HEK293 (cell line): ENCODE data around the gene NET1.

Source experiments
- CTCF ChIP-seq: fragments of 450-650 bp; formaldehyde crosslinking; IDR thresholded peaks from 2 replicates; pipeline ENCODE4 v1.5.1; 2016; ENCODE audit warnings: missing biosample characterization, missing genetic modification characterization
- KLF1 ChIP-seq: fragments of 450-650 bp; formaldehyde crosslinking; IDR thresholded peaks from 2 replicates; pipeline ENCODE4 v1.5.1; 2016; ENCODE audit warnings: missing biosample characterization, missing genetic modification characterization
- PBX3 ChIP-seq: sonication (generic); formaldehyde crosslinking; IDR thresholded peaks from 2 replicates; pipeline ENCODE4 v1.8.1; 2022; ENCODE audit warnings: mild to moderate bottlenecking, moderate library complexity, missing genetic modification reagents
- PRDM10 ChIP-seq: fragments of 450-650 bp; formaldehyde crosslinking; IDR thresholded peaks from 2 replicates; pipeline ENCODE4 v1.5.1; 2016; ENCODE audit warnings: missing biosample characterization, missing genetic modification characterization
- SCRT2 ChIP-seq: fragments of 450-650 bp; formaldehyde crosslinking; IDR thresholded peaks from 2 replicates; pipeline ENCODE4 v1.5.1; 2016; ENCODE audit warnings: missing biosample characterization, missing genetic modification characterization
- ZBTB10 ChIP-seq: fragments of 450-650 bp; formaldehyde crosslinking; IDR thresholded peaks from 2 replicates; pipeline ENCODE4 v1.5.1; 2016; ENCODE audit warnings: missing biosample characterization, missing genetic modification characterization
- ZFP37 ChIP-seq: fragments of 450-650 bp; formaldehyde crosslinking; IDR thresholded peaks from 2 replicates; pipeline ENCODE4 v1.5.1; 2016; ENCODE audit warnings: missing biosample characterization, missing genetic modification characterization
- ZNF140 ChIP-seq: fragments of 450-650 bp; formaldehyde crosslinking; IDR thresholded peaks from 2 replicates; pipeline ENCODE4 v1.5.1; 2016; ENCODE audit warnings: missing biosample characterization, missing genetic modification characterization
- ZNF155 ChIP-seq: fragments of 450-650 bp; formaldehyde crosslinking; IDR thresholded peaks from 2 replicates; pipeline ENCODE4 v1.5.1; 2016; ENCODE audit warnings: missing biosample characterization, missing genetic modification characterization
- ZNF169 ChIP-seq: fragments of 450-650 bp; formaldehyde crosslinking; IDR thresholded peaks from 2 replicates; pipeline ENCODE4 v1.5.1; 2016; ENCODE audit warnings: missing biosample characterization, missing genetic modification characterization
- ZNF2 ChIP-seq: fragments of 450-650 bp; formaldehyde crosslinking; IDR thresholded peaks from 2 replicates; pipeline ENCODE4 v1.5.1; 2016; ENCODE audit warnings: missing biosample characterization, missing genetic modification characterization
- ZNF202 ChIP-seq: fragments of 450-650 bp; formaldehyde crosslinking; IDR thresholded peaks from 2 replicates; pipeline ENCODE4 v1.5.1; 2016; ENCODE audit warnings: missing biosample characterization, missing genetic modification characterization, borderline replicate concordance
- ZNF221 ChIP-seq: fragments of 450-650 bp; formaldehyde crosslinking; IDR thresholded peaks from 2 replicates; pipeline ENCODE4 v1.5.1; 2017; ENCODE audit warnings: missing biosample characterization, missing genetic modification characterization, borderline replicate concordance
- ZNF223 ChIP-seq: fragments of 450-650 bp; formaldehyde crosslinking; IDR thresholded peaks from 2 replicates; pipeline ENCODE4 v1.5.1; 2016; ENCODE audit warnings: missing biosample characterization, missing genetic modification characterization
- ZNF354C ChIP-seq: fragments of 450-650 bp; formaldehyde crosslinking; IDR thresholded peaks from 2 replicates; pipeline ENCODE4 v1.5.1; 2016; ENCODE audit warnings: missing biosample characterization, missing genetic modification characterization, low read depth, borderline replicate concordance
- ZNF473 ChIP-seq: fragments of 450-650 bp; formaldehyde crosslinking; IDR thresholded peaks from 2 replicates; pipeline ENCODE4 v1.5.1; 2017; ENCODE audit warnings: missing biosample characterization, missing genetic modification characterization
- ZNF488 ChIP-seq: fragments of 450-650 bp; formaldehyde crosslinking; IDR thresholded peaks from 2 replicates; pipeline ENCODE4 v1.5.1; 2016; ENCODE audit warnings: missing biosample characterization, missing genetic modification characterization
- ZNF585B ChIP-seq: fragments of 450-650 bp; formaldehyde crosslinking; IDR thresholded peaks from 2 replicates; pipeline ENCODE4 v1.5.1; 2016; ENCODE audit warnings: missing biosample characterization, missing genetic modification characterization
- ZNF664 ChIP-seq: fragments of 450-650 bp; formaldehyde crosslinking; IDR thresholded peaks from 2 replicates; pipeline ENCODE4 v1.5.1; 2016; ENCODE audit warnings: missing biosample characterization, missing genetic modification characterization
- ZNF670 ChIP-seq: fragments of 450-650 bp; formaldehyde crosslinking; IDR thresholded peaks from 2 replicates; pipeline ENCODE4 v1.5.1; 2016; ENCODE audit warnings: missing biosample characterization, missing genetic modification characterization, low read depth
- ZNF677 ChIP-seq: fragments of 450-650 bp; IDR thresholded peaks from 2 replicates; pipeline ENCODE4 v1.5.0; 2018; ENCODE audit warnings: missing biosample characterization, mild to moderate bottlenecking, missing genetic modification characterization, moderate library complexity
- ZNF792 ChIP-seq: fragments of 450-650 bp; formaldehyde crosslinking; IDR thresholded peaks from 2 replicates; pipeline ENCODE4 v1.5.1; 2016; ENCODE audit warnings: missing biosample characterization, missing genetic modification characterization
- ZSCAN16 ChIP-seq: fragments of 450-650 bp; formaldehyde crosslinking; IDR thresholded peaks from 2 replicates; pipeline ENCODE4 v1.5.1; 2016; ENCODE audit warnings: missing biosample characterization, missing genetic modification characterization
- TF ChIP-seq, protein P1 (sequence below): fragments of 450-650 bp; formaldehyde crosslinking; IDR thresholded peaks from 2 replicates; pipeline ENCODE4 v1.5.1; 2016; ENCODE audit warnings: missing biosample characterization, missing genetic modification characterization
- TF ChIP-seq, protein P2 (sequence below): fragments of 450-650 bp; formaldehyde crosslinking; conservative IDR thresholded peaks from 2 replicates; pipeline ENCODE4 v1.5.1; 2016; ENCODE audit warnings: low read depth, missing biosample characterization, missing genetic modification characterization

NET1 gene

DNA sequence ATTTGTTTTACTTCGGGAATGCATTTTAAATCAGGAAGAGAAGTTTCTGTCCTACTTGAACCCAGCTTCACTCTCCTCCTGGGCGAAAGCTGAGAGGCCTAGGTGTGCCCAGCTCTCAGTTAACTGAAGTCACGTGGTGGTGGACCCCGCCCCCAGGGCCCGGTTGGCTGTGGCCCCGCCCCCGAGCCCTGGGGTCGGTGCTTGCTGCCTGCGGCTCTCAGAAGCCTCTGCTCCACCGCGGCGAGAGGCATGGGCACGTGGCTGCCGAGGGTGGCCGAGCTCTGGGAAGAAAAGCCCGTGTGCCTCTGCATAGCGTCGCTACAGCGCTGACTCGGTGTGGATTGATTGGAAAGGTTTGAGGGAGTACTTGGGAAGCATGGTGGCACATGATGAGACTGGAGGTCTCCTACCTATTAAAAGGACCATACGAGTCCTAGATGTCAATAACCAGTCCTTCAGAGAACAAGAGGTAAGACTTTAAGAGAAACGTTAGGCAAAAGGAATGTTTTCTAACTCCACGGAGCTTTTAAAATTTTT lies 34.1 kb downstream of the NET1 start (continued):
- TF ChIP-seq, protein P1, sequence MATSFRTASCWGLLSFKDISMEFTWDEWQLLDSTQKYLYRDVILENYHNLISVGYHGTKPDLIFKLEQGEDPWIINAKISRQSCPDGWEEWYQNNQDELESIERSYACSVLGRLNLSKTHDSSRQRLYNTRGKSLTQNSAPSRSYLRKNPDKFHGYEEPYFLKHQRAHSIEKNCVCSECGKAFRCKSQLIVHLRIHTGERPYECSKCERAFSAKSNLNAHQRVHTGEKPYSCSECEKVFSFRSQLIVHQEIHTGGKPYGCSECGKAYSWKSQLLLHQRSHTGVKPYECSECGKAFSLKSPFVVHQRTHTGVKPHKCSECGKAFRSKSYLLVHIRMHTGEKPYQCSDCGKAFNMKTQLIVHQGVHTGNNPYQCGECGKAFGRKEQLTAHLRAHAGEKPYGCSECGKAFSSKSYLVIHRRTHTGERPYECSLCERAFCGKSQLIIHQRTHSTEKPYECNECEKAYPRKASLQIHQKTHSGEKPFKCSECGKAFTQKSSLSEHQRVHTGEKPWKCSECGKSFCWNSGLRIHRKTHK = no peak
- TF ChIP-seq ZFP37 (tag by site-specific recombination) = 0 out of 2 replicates have a peak, but pooled peaks have one; percentile 65
- no peak for TF ChIP-seq PRDM10 (tag by site-specific recombination)
- no peak for TF ChIP-seq ZNF202
- no peak for TF ChIP-seq ZNF488 (tag by site-specific recombination)
- TF ChIP-seq ZNF792 (tag by site-specific recombination) = no peak
- TF ChIP-seq ZNF664 (tag by site-specific recombination) = no peak
- TF ChIP-seq ZNF155 (tag by site-specific recombination) = no peak
- TF ChIP-seq ZBTB10 (tag by site-specific recombination) = no peak
- 0 out of 2 replicates have a peak, but pooled peaks have one; percentile 49 for TF ChIP-seq PBX3 (CRISPR knock-in tag)
- no peak for TF ChIP-seq ZSCAN16 (tag by site-specific recombination)
- TF ChIP-seq ZNF140 (tag by site-specific recombination) = no peak
- no peak for TF ChIP-seq ZNF223 (tag by site-specific recombination)
- no peak for TF ChIP-seq ZNF670
- TF ChIP-seq ZNF2 = peak; percentile 74; the same call in 1 of the 2 replicates
- TF ChIP-seq, protein P2, sequence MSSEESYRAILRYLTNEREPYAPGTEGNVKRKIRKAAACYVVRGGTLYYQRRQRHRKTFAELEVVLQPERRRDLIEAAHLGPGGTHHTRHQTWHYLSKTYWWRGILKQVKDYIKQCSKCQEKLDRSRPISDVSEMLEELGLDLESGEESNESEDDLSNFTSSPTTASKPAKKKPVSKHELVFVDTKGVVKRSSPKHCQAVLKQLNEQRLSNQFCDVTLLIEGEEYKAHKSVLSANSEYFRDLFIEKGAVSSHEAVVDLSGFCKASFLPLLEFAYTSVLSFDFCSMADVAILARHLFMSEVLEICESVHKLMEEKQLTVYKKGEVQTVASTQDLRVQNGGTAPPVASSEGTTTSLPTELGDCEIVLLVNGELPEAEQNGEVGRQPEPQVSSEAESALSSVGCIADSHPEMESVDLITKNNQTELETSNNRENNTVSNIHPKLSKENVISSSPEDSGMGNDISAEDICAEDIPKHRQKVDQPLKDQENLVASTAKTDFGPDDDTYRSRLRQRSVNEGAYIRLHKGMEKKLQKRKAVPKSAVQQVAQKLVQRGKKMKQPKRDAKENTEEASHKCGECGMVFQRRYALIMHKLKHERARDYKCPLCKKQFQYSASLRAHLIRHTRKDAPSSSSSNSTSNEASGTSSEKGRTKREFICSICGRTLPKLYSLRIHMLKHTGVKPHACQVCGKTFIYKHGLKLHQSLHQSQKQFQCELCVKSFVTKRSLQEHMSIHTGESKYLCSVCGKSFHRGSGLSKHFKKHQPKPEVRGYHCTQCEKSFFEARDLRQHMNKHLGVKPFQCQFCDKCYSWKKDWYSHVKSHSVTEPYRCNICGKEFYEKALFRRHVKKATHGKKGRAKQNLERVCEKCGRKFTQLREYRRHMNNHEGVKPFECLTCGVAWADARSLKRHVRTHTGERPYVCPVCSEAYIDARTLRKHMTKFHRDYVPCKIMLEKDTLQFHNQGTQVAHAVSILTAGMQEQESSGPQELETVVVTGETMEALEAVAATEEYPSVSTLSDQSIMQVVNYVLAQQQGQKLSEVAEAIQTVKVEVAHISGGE = no peak; the same call in 1 of the 2 replicates
- TF ChIP-seq CTCF (tag by site-specific recombination) = no peak
- TF ChIP-seq KLF1 (tag by site-specific recombination) = no peak
- TF ChIP-seq ZNF677 = no peak
- no peak for TF ChIP-seq ZNF473 (tag by site-specific recombination)
- TF ChIP-seq ZNF354C (tag by site-specific recombination) = no peak
- no peak for TF ChIP-seq SCRT2 (tag by site-specific recombination)
- no peak for TF ChIP-seq ZNF221 (tag by site-specific recombination)
- no peak for TF ChIP-seq ZNF585B (tag by site-specific recombination)
- no peak for TF ChIP-seq ZNF169 (tag by site-specific recombination)
